Measurements from ENCODE around the gene NR0B1. TPM values are rescaled to one million over a fixed set of nuclear protein-coding genes. Genes with fewer than 3 reads are reported as not detected.

NR0B1 gene
- total and polyA plus RNA-seq, 2 of the 4 experiments (the other 2 are of a cell fraction): not detected

DNA sequence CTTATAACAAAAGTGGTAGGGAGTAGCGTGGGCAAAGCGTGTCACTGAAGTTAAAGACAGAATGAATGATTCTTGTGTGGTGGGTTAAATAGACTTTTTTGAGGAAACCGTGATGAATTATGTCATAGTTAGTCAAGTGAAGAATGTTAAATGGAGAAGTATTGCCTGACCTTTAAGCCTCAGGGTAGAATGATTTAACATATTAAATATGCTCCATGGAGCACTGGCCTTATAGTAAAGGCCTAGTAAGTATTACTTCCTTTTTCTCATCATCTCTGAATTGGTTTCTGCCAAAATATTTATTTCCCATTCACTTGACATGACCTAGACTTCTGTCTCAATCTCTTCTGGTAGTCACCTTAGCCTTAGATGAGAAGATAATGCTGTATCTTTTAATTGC, 38.6 kb downstream of the NR0B1 start:
- no peak overlapping the region for H2AK5ac ChIP-seq (ENCODE audit: low read depth, low read length)
- no peak overlapping the region for H2BK120ac ChIP-seq (ENCODE audit: low read depth, low read length)
- ATAC-seq (ENCODE audit: low read depth) (no peak), DNase-seq (no peak)
- no peak overlapping the region for H3K4ac ChIP-seq (ENCODE audit: low read depth, low read length)
- no peak overlapping the region for H2BK20ac ChIP-seq (ENCODE audit: low read depth, low read length)
- no peaks in the 10 kb centered on the region for H3K9me1 ChIP-seq (ENCODE audit: insufficient read depth, low read length)
- H3K36me3 ChIP-seq (ENCODE audit: control insufficient read depth, insufficient read depth, low read length): no peaks in the 10 kb centered on the region
- H3K4me3 ChIP-seq (ENCODE audit: insufficient read depth, low read depth, low read length): no peak overlapping the region
- no peak overlapping the region for H2BK5ac ChIP-seq (ENCODE audit: low read depth, low read length, poor library complexity, severe bottlenecking)
- H3K9me3 ChIP-seq (ENCODE audit: control insufficient read depth, insufficient read depth, low read length): no peaks in the 10 kb centered on the region
- H2BK15ac ChIP-seq (ENCODE audit: low read depth, low read length): no peak overlapping the region
- dilution Hi-C loops (cut with HindIII; ENCODE audit: low sequenced_read_pairs, unreplicated experiment) (no loop called here), in situ Hi-C loops (cut with MboI; ENCODE audit: low sequenced_read_pairs) (no loop called here), intact Hi-C loops (cut with micrococcal nuclease) (no loop called here)
- ChIA-PET POLR2A (ENCODE audit: unreplicated experiment) (no interaction called here), CTCF (no interaction called here)
- no peak overlapping the region for H3K9ac ChIP-seq (ENCODE audit: low read depth, low read length)
- H3K79me1 ChIP-seq (ENCODE audit: low read depth in 1 of 2, low read length in 2 of 2): no peaks in the 10 kb centered on the region
- no TSS peak for BruUV-seq (replicated peaks)
- no peaks in the 10 kb centered on the region for H3K4me1 ChIP-seq (ENCODE audit: control insufficient read depth, insufficient read depth, low read length)
- H3K27ac ChIP-seq (ENCODE audit: insufficient read depth, low read length): no peak overlapping the region
- H3K23ac ChIP-seq (ENCODE audit: low read depth, low read length): no peak overlapping the region
- no peak overlapping the region for H3K18ac ChIP-seq (ENCODE audit: low read depth, low read length)
- 63% methylated on average over 2 of the region's 3 CpGs; no CpG with 5 or more reads in 1 of the 2 experiments for WGBS, 2 experiments (ENCODE audit: extremely low coverage in 2 of 2, insufficient read length in 1 of 2)
- H4K20me1 ChIP-seq (ENCODE audit: insufficient read depth, low read length): no peaks in the 10 kb centered on the region
- H4K91ac ChIP-seq (ENCODE audit: insufficient read depth, low read depth, low read length): no peak overlapping the region
- TF ChIP-seq, protein P1, sequence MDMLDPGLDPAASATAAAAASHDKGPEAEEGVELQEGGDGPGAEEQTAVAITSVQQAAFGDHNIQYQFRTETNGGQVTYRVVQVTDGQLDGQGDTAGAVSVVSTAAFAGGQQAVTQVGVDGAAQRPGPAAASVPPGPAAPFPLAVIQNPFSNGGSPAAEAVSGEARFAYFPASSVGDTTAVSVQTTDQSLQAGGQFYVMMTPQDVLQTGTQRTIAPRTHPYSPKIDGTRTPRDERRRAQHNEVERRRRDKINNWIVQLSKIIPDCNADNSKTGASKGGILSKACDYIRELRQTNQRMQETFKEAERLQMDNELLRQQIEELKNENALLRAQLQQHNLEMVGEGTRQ (IDR thresholded peaks at IDR 0.05; ENCODE audit: low read depth, low read length): no peak
- no peak overlapping the region for H3K4me2 ChIP-seq (ENCODE audit: low read depth, low read length)
- H2AFZ ChIP-seq (replicated peaks; ENCODE audit: low read length, poor library complexity): no peak overlapping the region
- H4K8ac ChIP-seq (ENCODE audit: low read depth in 2 of 2, low read length in 2 of 2): no peak overlapping the region
- H2AK9ac ChIP-seq (replicated peaks; ENCODE audit: low read depth, low read length, poor library complexity): no peak overlapping the region
- H3K56ac ChIP-seq (ENCODE audit: extremely low read depth, insufficient read depth, low read length): no peak overlapping the region
- no peak overlapping the region for H3K14ac ChIP-seq (replicated peaks; ENCODE audit: low read depth, low read length)
- no peak overlapping the region for H4K5ac ChIP-seq (ENCODE audit: low read depth, low read length)
- H3K27me3 ChIP-seq (ENCODE audit: control insufficient read depth, insufficient read depth, low read length): no peaks in the 10 kb centered on the region
